ENCODE data around the gene CARD11. TPM values are rescaled to one million over a fixed set of nuclear protein-coding genes. Genes with fewer than 3 reads are reported as not detected.

CARD11 gene
- total RNA-seq, 2 experiments from 2014 or later = 118 to 122 TPM

DNA sequence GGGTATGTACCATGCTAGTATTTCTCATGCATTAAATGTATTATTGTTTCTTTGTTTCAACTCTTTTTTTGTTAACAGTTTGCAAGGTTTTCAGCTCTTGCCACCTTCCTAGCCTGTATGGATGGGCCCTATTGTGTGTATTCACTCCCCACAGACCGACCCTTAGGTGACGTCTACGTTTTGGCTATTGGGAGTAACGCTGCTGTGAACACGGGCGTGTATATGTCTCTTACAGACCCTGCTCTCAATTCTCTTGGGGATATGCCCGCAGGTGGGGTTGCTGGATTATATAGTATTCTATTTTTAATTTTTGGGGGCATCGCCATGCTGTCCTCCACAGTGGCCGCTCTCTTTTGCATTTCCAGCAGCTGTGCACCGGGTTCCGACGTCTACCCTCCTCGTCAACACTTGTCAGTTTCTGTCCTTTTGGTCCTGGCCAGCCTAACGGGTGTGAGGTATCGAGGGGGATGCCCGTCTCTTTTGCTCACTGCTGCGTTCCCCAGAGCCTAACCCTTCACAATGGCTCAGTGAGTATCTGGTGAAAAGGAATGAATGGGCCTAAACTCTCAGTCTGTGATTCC lies 135.5 kb downstream of the CARD11 start:
- intact Hi-C loops (cut with DNase I, micrococcal nuclease) = no loop called here
- Mint-ChIP-seq H3K36me3 (ENCODE audit: low read depth) (peaks cover 88% of the 10 kb centered on the region), H3K27ac (no peak overlapping the region), H3K9me3 (no peaks in the 10 kb centered on the region), H3K4me1 (ENCODE audit: low read depth) (peaks cover 4% of the 10 kb centered on the region), H3K4me3 (no peak overlapping the region), H3K27me3 (no peaks in the 10 kb centered on the region)
- Histone ChIP-seq H3K36me3 (ENCODE audit: insufficient read depth, low read length) (peaks cover 71% of the 10 kb centered on the region), H3K4me1 (ENCODE audit: insufficient read depth, low read length) (peaks cover 5% of the 10 kb centered on the region), H3K9me3 (ENCODE audit: control insufficient read depth in 1 of 2, insufficient read depth in 1 of 2, low read length in 2 of 2) (peaks cover 6 to 29% of the 10 kb centered on the region in 2 experiments), H3K27ac (ENCODE audit: low read depth in 1 of 2, low read length in 2 of 2) (no peak overlapping the region), H3K4me3 (ENCODE audit: low read length) (no peak overlapping the region), H3K27me3 (ENCODE audit: control insufficient read depth in 1 of 2, insufficient read depth in 2 of 2, low read length in 2 of 2) (no peaks in the 10 kb centered on the region)
- no peak for DNase-seq
- TF ChIP-seq, protein P1, sequence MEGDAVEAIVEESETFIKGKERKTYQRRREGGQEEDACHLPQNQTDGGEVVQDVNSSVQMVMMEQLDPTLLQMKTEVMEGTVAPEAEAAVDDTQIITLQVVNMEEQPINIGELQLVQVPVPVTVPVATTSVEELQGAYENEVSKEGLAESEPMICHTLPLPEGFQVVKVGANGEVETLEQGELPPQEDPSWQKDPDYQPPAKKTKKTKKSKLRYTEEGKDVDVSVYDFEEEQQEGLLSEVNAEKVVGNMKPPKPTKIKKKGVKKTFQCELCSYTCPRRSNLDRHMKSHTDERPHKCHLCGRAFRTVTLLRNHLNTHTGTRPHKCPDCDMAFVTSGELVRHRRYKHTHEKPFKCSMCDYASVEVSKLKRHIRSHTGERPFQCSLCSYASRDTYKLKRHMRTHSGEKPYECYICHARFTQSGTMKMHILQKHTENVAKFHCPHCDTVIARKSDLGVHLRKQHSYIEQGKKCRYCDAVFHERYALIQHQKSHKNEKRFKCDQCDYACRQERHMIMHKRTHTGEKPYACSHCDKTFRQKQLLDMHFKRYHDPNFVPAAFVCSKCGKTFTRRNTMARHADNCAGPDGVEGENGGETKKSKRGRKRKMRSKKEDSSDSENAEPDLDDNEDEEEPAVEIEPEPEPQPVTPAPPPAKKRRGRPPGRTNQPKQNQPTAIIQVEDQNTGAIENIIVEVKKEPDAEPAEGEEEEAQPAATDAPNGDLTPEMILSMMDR (IDR thresholded peaks at IDR 0.05) = no peak
- no peak for ATAC-seq (ENCODE audit: poor library complexity)
- ChIA-PET POLR2A (no interaction called here), CTCF (no interaction called here)

- Mint-ChIP-seq H3K9me3 (no peaks in the 10 kb centered on the region), H3K4me3 (no peak overlapping the region), H3K27ac (no peak overlapping the region), H3K4me1 (ENCODE audit: low read depth) (peaks cover 8% of the 10 kb centered on the region), H3K27me3 (no peaks in the 10 kb centered on the region), H3K36me3 (ENCODE audit: low read depth) (peaks cover 75% of the 10 kb centered on the region)
- Histone ChIP-seq H3K9me3 (ENCODE audit: control insufficient read depth in 1 of 2, insufficient read depth in 1 of 2, low read length in 2 of 2) (peaks cover 6 to 29% of the 10 kb centered on the region in 2 experiments), H3K36me3 (ENCODE audit: insufficient read depth, low read length) (peaks cover 62% of the 10 kb centered on the region), H3K27ac (ENCODE audit: low read depth in 1 of 2, low read length in 2 of 2) (no peak overlapping the region), H3K4me3 (ENCODE audit: low read length) (no peak overlapping the region), H3K4me1 (ENCODE audit: insufficient read depth, low read length) (peaks cover 22% of the 10 kb centered on the region), H3K27me3 (ENCODE audit: control insufficient read depth in 1 of 2, insufficient read depth in 2 of 2, low read length in 2 of 2) (no peaks in the 10 kb centered on the region)
- DNase-seq (no peak), ATAC-seq (ENCODE audit: poor library complexity) (no peak)
- ChIA-PET POLR2A (no interaction called here), CTCF (no interaction called here)
- TF ChIP-seq, protein P1 (IDR thresholded peaks at IDR 0.05) = no peak
- intact Hi-C loops (cut with DNase I, micrococcal nuclease) = no loop called here
Measured at GRCh38 chr7:2906197-2906931, 137.3 kb downstream of the CARD11 start.

- Mint-ChIP-seq H3K27ac (no peak overlapping the region), H3K36me3 (ENCODE audit: low read depth) (peaks cover 70% of the 10 kb centered on the region), H3K9me3 (no peaks in the 10 kb centered on the region), H3K27me3 (no peaks in the 10 kb centered on the region), H3K4me1 (ENCODE audit: low read depth) (peaks cover 8% of the 10 kb centered on the region), H3K4me3 (no peak overlapping the region)
- Histone ChIP-seq H3K4me3 (ENCODE audit: low read length) (no peak overlapping the region), H3K4me1 (ENCODE audit: insufficient read depth, low read length) (peaks cover 22% of the 10 kb centered on the region), H3K9me3 (ENCODE audit: control insufficient read depth in 1 of 2, insufficient read depth in 1 of 2, low read length in 2 of 2) (peaks cover 6 to 29% of the 10 kb centered on the region in 2 experiments), H3K27me3 (ENCODE audit: control insufficient read depth in 1 of 2, insufficient read depth in 2 of 2, low read length in 2 of 2) (no peaks in the 10 kb centered on the region), H3K27ac (ENCODE audit: low read depth in 1 of 2, low read length in 2 of 2) (no peak overlapping the region), H3K36me3 (ENCODE audit: insufficient read depth, low read length) (peaks cover 53% of the 10 kb centered on the region)
- DNase-seq = no peak
- TF ChIP-seq, protein P1 (IDR thresholded peaks at IDR 0.05) = no peak
- ChIA-PET CTCF (no interaction called here), POLR2A (no interaction called here)
- no peak for ATAC-seq (ENCODE audit: poor library complexity)
- intact Hi-C loops (cut with DNase I, micrococcal nuclease) = no loop called here
Measured at GRCh38 chr7:2905500-2905899, 138.2 kb downstream of the CARD11 start.

Measured in CD4-positive, alpha-beta T cell (primary cell).